Measurements from ENCODE around the gene C1QTNF2. TPM values are rescaled to one million over a fixed set of nuclear protein-coding genes. Genes with fewer than 3 reads are reported as not detected.

C1QTNF2 gene
- total and polyA plus RNA-seq, 2 of the 13 experiments (the other 11 are each of a cell fraction or from before 2014, with no cell fraction given): not detected

DNA sequence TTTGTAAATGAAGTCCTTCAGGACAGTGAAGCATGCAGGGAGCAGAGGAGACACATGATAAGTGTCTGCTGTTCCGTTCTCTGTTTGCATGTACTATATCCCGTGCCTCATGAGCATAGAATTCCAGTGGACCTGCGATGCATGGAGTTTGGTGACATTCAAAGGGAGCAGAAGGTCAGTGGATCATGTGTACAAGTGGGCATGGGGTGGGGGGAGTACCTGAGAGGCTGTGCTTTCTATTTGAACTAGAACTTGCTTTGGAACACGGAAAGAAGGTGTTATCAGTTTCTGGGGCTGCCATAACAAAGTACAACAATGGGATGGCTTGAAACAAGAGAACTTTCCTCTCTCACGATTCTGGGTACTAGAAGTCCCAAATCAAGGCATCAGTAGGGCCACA is 53.0 kb downstream of the C1QTNF2 start (continued):
- TF ChIP-seq, protein P1, sequence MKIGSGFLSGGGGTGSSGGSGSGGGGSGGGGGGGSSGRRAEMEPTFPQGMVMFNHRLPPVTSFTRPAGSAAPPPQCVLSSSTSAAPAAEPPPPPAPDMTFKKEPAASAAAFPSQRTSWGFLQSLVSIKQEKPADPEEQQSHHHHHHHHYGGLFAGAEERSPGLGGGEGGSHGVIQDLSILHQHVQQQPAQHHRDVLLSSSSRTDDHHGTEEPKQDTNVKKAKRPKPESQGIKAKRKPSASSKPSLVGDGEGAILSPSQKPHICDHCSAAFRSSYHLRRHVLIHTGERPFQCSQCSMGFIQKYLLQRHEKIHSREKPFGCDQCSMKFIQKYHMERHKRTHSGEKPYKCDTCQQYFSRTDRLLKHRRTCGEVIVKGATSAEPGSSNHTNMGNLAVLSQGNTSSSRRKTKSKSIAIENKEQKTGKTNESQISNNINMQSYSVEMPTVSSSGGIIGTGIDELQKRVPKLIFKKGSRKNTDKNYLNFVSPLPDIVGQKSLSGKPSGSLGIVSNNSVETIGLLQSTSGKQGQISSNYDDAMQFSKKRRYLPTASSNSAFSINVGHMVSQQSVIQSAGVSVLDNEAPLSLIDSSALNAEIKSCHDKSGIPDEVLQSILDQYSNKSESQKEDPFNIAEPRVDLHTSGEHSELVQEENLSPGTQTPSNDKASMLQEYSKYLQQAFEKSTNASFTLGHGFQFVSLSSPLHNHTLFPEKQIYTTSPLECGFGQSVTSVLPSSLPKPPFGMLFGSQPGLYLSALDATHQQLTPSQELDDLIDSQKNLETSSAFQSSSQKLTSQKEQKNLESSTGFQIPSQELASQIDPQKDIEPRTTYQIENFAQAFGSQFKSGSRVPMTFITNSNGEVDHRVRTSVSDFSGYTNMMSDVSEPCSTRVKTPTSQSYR (CRISPR knock-in tag; IDR thresholded peaks at IDR 0.05; ENCODE audit: borderline replicate concordance): no peak
- TF ChIP-seq CENPT (CRISPR knock-in tag; IDR thresholded peaks at IDR 0.05; ENCODE audit: low read depth) (no peak), FOXA3 (CRISPR knock-in tag; IDR thresholded peaks at IDR 0.05) (peak; percentile 41; the same call in 1 of the 2 replicates), SOX13 (IDR thresholded peaks at IDR 0.05) (no peak), SOX13 (CRISPR knock-in tag; conservative IDR thresholded peaks at IDR 0.05 in 1 of 2, IDR thresholded peaks at IDR 0.05 in 1 of 2) (peak in 1 of 2 experiments; percentile 36; a peak in 1 of 4 replicates), RORA (CRISPR knock-in tag; IDR thresholded peaks at IDR 0.05) (no peak), SKI (IDR thresholded peaks at IDR 0.05; ENCODE audit: partially characterized antibody) (peak; percentile 51), PPARG (CRISPR knock-in tag; conservative IDR thresholded peaks at IDR 0.05) (no peak), PHF8 (CRISPR knock-in tag; IDR thresholded peaks at IDR 0.05) (no peak), NR2F1 (CRISPR knock-in tag; IDR thresholded peaks at IDR 0.05) (0 out of 4 replicates have a peak, but pooled peaks of 1 of the 2 experiments have one; percentile 37), GATAD2A (CRISPR knock-in tag; IDR thresholded peaks at IDR 0.05) (peak; percentile 62), HMG20A (CRISPR knock-in tag; IDR thresholded peaks at IDR 0.05; ENCODE audit: borderline replicate concordance) (no peak), ZNF282 (IDR thresholded peaks at IDR 0.05; ENCODE audit: partially characterized antibody) (no peak), ZNF30 (CRISPR knock-in tag; IDR thresholded peaks at IDR 0.05) (no peak), KDM2A (CRISPR knock-in tag; IDR thresholded peaks at IDR 0.05; ENCODE audit: borderline replicate concordance, low read depth) (no peak), ZNF225 (CRISPR knock-in tag; IDR thresholded peaks at IDR 0.05) (no peak), ATAD3A (CRISPR knock-in tag; IDR thresholded peaks at IDR 0.05) (no peak)
- TF ChIP-seq, protein P2, sequence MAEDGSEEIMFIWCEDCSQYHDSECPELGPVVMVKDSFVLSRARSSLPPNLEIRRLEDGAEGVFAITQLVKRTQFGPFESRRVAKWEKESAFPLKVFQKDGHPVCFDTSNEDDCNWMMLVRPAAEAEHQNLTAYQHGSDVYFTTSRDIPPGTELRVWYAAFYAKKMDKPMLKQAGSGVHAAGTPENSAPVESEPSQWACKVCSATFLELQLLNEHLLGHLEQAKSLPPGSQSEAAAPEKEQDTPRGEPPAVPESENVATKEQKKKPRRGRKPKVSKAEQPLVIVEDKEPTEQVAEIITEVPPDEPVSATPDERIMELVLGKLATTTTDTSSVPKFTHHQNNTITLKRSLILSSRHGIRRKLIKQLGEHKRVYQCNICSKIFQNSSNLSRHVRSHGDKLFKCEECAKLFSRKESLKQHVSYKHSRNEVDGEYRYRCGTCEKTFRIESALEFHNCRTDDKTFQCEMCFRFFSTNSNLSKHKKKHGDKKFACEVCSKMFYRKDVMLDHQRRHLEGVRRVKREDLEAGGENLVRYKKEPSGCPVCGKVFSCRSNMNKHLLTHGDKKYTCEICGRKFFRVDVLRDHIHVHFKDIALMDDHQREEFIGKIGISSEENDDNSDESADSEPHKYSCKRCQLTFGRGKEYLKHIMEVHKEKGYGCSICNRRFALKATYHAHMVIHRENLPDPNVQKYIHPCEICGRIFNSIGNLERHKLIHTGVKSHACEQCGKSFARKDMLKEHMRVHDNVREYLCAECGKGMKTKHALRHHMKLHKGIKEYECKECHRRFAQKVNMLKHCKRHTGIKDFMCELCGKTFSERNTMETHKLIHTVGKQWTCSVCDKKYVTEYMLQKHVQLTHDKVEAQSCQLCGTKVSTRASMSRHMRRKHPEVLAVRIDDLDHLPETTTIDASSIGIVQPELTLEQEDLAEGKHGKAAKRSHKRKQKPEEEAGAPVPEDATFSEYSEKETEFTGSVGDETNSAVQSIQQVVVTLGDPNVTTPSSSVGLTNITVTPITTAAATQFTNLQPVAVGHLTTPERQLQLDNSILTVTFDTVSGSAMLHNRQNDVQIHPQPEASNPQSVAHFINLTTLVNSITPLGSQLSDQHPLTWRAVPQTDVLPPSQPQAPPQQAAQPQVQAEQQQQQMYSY (CRISPR knock-in tag; IDR thresholded peaks at IDR 0.05): no peak
- TF ChIP-seq, protein P3, sequence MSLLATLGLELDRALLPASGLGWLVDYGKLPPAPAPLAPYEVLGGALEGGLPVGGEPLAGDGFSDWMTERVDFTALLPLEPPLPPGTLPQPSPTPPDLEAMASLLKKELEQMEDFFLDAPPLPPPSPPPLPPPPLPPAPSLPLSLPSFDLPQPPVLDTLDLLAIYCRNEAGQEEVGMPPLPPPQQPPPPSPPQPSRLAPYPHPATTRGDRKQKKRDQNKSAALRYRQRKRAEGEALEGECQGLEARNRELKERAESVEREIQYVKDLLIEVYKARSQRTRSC (CRISPR knock-in tag; IDR thresholded peaks at IDR 0.05; ENCODE audit: low read depth): no peak
- TF ChIP-seq, protein P4, sequence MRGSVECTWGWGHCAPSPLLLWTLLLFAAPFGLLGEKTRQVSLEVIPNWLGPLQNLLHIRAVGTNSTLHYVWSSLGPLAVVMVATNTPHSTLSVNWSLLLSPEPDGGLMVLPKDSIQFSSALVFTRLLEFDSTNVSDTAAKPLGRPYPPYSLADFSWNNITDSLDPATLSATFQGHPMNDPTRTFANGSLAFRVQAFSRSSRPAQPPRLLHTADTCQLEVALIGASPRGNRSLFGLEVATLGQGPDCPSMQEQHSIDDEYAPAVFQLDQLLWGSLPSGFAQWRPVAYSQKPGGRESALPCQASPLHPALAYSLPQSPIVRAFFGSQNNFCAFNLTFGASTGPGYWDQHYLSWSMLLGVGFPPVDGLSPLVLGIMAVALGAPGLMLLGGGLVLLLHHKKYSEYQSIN (CRISPR knock-in tag; IDR thresholded peaks at IDR 0.05; ENCODE audit: borderline replicate concordance): no peak
- TF ChIP-seq, protein P5, sequence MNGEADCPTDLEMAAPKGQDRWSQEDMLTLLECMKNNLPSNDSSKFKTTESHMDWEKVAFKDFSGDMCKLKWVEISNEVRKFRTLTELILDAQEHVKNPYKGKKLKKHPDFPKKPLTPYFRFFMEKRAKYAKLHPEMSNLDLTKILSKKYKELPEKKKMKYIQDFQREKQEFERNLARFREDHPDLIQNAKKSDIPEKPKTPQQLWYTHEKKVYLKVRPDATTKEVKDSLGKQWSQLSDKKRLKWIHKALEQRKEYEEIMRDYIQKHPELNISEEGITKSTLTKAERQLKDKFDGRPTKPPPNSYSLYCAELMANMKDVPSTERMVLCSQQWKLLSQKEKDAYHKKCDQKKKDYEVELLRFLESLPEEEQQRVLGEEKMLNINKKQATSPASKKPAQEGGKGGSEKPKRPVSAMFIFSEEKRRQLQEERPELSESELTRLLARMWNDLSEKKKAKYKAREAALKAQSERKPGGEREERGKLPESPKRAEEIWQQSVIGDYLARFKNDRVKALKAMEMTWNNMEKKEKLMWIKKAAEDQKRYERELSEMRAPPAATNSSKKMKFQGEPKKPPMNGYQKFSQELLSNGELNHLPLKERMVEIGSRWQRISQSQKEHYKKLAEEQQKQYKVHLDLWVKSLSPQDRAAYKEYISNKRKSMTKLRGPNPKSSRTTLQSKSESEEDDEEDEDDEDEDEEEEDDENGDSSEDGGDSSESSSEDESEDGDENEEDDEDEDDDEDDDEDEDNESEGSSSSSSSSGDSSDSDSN (CRISPR knock-in tag; IDR thresholded peaks at IDR 0.05): no peak
